ENCODE data around the gene FOXL2.

DNA sequence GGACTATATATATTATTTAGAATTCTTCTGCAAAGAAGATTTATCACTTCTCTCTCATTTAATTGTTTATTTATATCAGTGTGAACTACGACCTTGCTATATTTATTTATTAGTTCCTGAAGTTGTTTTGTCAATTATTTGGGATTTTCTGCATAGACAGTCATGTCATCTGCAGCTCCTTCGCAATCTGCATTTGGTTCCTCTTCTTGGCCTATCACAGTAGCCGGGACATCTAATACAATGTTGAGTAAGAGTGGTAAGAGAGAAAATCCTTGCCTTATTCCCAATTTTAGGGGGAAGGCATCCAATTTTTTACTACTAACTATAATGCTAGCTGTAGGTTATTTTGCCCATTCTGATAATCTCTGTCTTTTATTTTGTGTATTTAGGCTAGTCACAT, 39.4 kb downstream of the FOXL2 start:
- no peak for TF ChIP-seq POLR2A (IDR thresholded peaks at IDR 0.05)
- TF ChIP-seq, protein P1, sequence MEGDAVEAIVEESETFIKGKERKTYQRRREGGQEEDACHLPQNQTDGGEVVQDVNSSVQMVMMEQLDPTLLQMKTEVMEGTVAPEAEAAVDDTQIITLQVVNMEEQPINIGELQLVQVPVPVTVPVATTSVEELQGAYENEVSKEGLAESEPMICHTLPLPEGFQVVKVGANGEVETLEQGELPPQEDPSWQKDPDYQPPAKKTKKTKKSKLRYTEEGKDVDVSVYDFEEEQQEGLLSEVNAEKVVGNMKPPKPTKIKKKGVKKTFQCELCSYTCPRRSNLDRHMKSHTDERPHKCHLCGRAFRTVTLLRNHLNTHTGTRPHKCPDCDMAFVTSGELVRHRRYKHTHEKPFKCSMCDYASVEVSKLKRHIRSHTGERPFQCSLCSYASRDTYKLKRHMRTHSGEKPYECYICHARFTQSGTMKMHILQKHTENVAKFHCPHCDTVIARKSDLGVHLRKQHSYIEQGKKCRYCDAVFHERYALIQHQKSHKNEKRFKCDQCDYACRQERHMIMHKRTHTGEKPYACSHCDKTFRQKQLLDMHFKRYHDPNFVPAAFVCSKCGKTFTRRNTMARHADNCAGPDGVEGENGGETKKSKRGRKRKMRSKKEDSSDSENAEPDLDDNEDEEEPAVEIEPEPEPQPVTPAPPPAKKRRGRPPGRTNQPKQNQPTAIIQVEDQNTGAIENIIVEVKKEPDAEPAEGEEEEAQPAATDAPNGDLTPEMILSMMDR (IDR thresholded peaks at IDR 0.05 in 4 of 5, conservative IDR thresholded peaks at IDR 0.05 in 1 of 5), result no peak

All from gastrocnemius medialis (tissue), 4 donors.